HCT116 (cell line): ENCODE data around the gene PCDHA2. TPM values are rescaled to one million over a fixed set of nuclear protein-coding genes. Genes with fewer than 3 reads are reported as not detected.

Source experiments
- ATAC-seq: fragments of 200-7000 bp; cut with Tn5 transposase; 2 replicates; pipeline ENCODE4 v1.9.1; 2020; ENCODE audit warnings: mild to moderate bottlenecking, moderate library complexity
- BruUV-seq: library from RNA; stranded (reverse); fragments of 400-500 nt; replicated peaks from 2 replicates; lab custom pipeline; 2021; lab: Mats Ljungman, UMichigan
- CTCF ChIA-PET: fragments of 300-600 bp; sonication (Branson Sonifier 250); formaldehyde crosslinking; loops from one replicate; lab custom pipeline; 2021; ENCODE audit warnings: antibody characterized with exemption; lab: Charles Lee
- POLR2A ChIA-PET: fragments of 300-600, 350-600 bp; sonication (Branson Sonifier 250); formaldehyde crosslinking; loops from one replicate; lab custom pipeline; 2021; ENCODE audit warnings: antibody characterized with exemption; lab: Charles Lee
- RAD21 ChIA-PET, 2 experiments: fragments of 300-600 bp; sonication (Branson Sonifier 250); formaldehyde crosslinking; loops; one replicate each; lab custom pipeline; 2023; ENCODE audit warnings: low total read pairs in 2 of 2; ENCODE audit not compliant: uncharacterized antibody in 2 of 2, unreplicated experiment in 2 of 2, low non-redundant PET in 1 of 2; lab: Charles Lee
- DNase-seq: peaks from one replicate; pipeline ENCODE4 v3.0.0-alpha.2; 2010; ENCODE audit warnings: low read depth, low spot score
- H2AFZ ChIP-seq: fragments of 200-600 bp; shearing (Covaris generic), sonication (generic); 2 replicates; pipeline ENCODE4 v1.6.1; 2017; ENCODE audit warnings: low read depth, mixed run types, mixed read lengths, antibody characterized with exemption, low read length; ENCODE audit not compliant: poor library complexity, severe bottlenecking
- H3K27ac ChIP-seq: 2 replicates; pipeline ENCODE4 v1.5.1; 2012; ENCODE audit warnings: low read depth, low read length
- H3K27me3 ChIP-seq: fragments of 200-600 bp; sonication (generic); 2 replicates; pipeline ENCODE4 v1.6.1; 2016; ENCODE audit warnings: mixed run types, low read length, mixed read lengths; ENCODE audit not compliant: insufficient read depth
- H3K36me3 ChIP-seq, 2 experiments: fragments of 200-500 bp in 1 of 2; fragments of 200-600 bp in 1 of 2; sonication (Bioruptor generic) in 1 of 2; sonication (generic) in 1 of 2; 2 replicates each; pipeline versions ENCODE4 v1.5.1 to v1.6.1; 2014 to 2016; ENCODE audit warnings: low read length in 2 of 2, inconsistent platforms in 1 of 2, mixed read lengths in 1 of 2, mixed run types in 1 of 2; ENCODE audit not compliant: insufficient read depth in 2 of 2, control insufficient read depth in 1 of 2
- H3K4me1 ChIP-seq, 2 experiments: fragments of 200-600 bp in 1 of 2; sonication (generic) in 1 of 2; 2 replicates each; pipeline versions ENCODE4 v1.5.1 to v1.6.1; 2012 to 2017; ENCODE audit warnings: low read length in 2 of 2, inconsistent platforms in 1 of 2, mild to moderate bottlenecking in 1 of 2, mixed read lengths in 1 of 2, mixed run types in 1 of 2, moderate library complexity in 1 of 2; ENCODE audit not compliant: insufficient read depth in 2 of 2, control insufficient read depth in 1 of 2
- H3K4me2 ChIP-seq: fragments of 200-600 bp; sonication (generic); 2 replicates; pipeline ENCODE4 v1.6.1; 2017; ENCODE audit warnings: mixed run types, low read length, mixed read lengths
- H3K4me3 ChIP-seq, 2 experiments: fragments of 200-600 bp in 1 of 2; sonication (generic) in 1 of 2; replicated peaks in 1 of 2; 2 replicates each; pipeline ENCODE4 v1.5.1; 2011 to 2016; ENCODE audit warnings: low read length in 2 of 2, control low read depth in 1 of 2, low read depth in 1 of 2, mild to moderate bottlenecking in 1 of 2, mixed read lengths in 1 of 2, mixed run types in 1 of 2
- H3K79me2 ChIP-seq: fragments of 200-600 bp; sonication (generic); 2 replicates; pipeline ENCODE4 v1.6.1; 2017; ENCODE audit warnings: mild to moderate bottlenecking, mixed run types, low read length, moderate library complexity, mixed read lengths; ENCODE audit not compliant: insufficient read depth
- H3K9ac ChIP-seq: fragments of 200-600 bp; sonication (generic); 2 replicates; pipeline ENCODE4 v1.6.1; 2016; ENCODE audit warnings: low read length, mixed read lengths
- H3K9me2 ChIP-seq: fragments of 200-600 bp; sonication (generic), shearing (Covaris generic); 2 replicates; pipeline ENCODE4 v1.6.1; 2017; ENCODE audit warnings: mixed run types, mild to moderate bottlenecking, moderate library complexity; ENCODE audit not compliant: insufficient read depth
- H3K9me3 ChIP-seq, 2 experiments: fragments of 200-500 bp in 1 of 2; fragments of 200-600 bp in 1 of 2; sonication (Bioruptor generic) in 1 of 2; sonication (generic) in 1 of 2; 2 replicates each; pipeline ENCODE4 v1.6.1; 2014 to 2017; ENCODE audit warnings: low read length in 2 of 2, mixed read lengths in 2 of 2, inconsistent platforms in 1 of 2, low read depth in 1 of 2, mild to moderate bottlenecking in 1 of 2, mixed run types in 1 of 2, moderate library complexity in 1 of 2; ENCODE audit not compliant: control insufficient read depth in 1 of 2, insufficient read depth in 1 of 2
- H4K20me1 ChIP-seq: fragments of 200-600 bp; sonication (generic), shearing (Covaris generic); 2 replicates; pipeline ENCODE4 v1.6.1; 2017; ENCODE audit warnings: mixed run types, mild to moderate bottlenecking, moderate library complexity; ENCODE audit not compliant: insufficient read depth
- ATF3 ChIP-seq: IDR thresholded peaks from 2 replicates; pipeline ENCODE4 v1.6.1; 2012
- CEBPB ChIP-seq: IDR thresholded peaks from 2 replicates; pipeline ENCODE4 v1.6.1; 2012; ENCODE audit warnings: low read depth
- EGR1 ChIP-seq: IDR thresholded peaks from 2 replicates; pipeline ENCODE4 v1.6.1; 2012; ENCODE audit warnings: low read depth
- EZH2 ChIP-seq: fragments of 200-600 bp; sonication (generic); IDR thresholded peaks from 2 replicates; pipeline ENCODE4 v1.6.1; 2017; ENCODE audit warnings: antibody characterized with exemption, mixed run types
- EZH2phosphoT487 ChIP-seq: fragments of 200-600 bp; IDR thresholded peaks from 2 replicates; pipeline ENCODE4 v1.6.1; 2018; ENCODE audit warnings: antibody characterized with exemption, borderline replicate concordance
- JUND ChIP-seq: IDR thresholded peaks from 2 replicates; pipeline ENCODE4 v1.6.1; 2012
- MAX ChIP-seq: IDR thresholded peaks from 2 replicates; pipeline ENCODE4 v1.6.1; 2012
- POLR2A ChIP-seq: IDR thresholded peaks from 2 replicates; pipeline ENCODE4 v1.7.0; 2011; ENCODE audit warnings: borderline replicate concordance; ENCODE audit not compliant: insufficient read depth, insufficient read length; ENCODE audit errors: extremely low read depth
- REST ChIP-seq: IDR thresholded peaks from 2 replicates; pipeline ENCODE4 v1.6.1; 2012; ENCODE audit warnings: low read depth
- SIN3A ChIP-seq: IDR thresholded peaks from 2 replicates; pipeline ENCODE4 v1.6.1; 2012; ENCODE audit warnings: low read depth
- intact Hi-C: fragments of 100-400 bp; cut with micrococcal nuclease; formaldehyde crosslinking; loops from 2 replicates; pipeline ENCODE4 v1.10.0; 2022
- total RNA-seq: library from RNA; stranded (reverse); gene quantifications from one replicate; pipeline ENCODE4 v1.2.1, GENCODE V29; 2021; ENCODE audit not compliant: unreplicated experiment

PCDHA2 gene
- total RNA-seq, 1 experiment from 2014 or later: not detected

- DNase-seq: no peak
- Histone ChIP-seq H3K36me3 (no peaks in the 10 kb centered on the region), H3K4me3 (no peak overlapping the region), H3K4me1 (no peaks in the 10 kb centered on the region), H4K20me1 (no peaks in the 10 kb centered on the region), H3K9me3 (no peaks in the 10 kb centered on the region; a peak in 1 of 4 replicates), H3K9me2 (no peaks in the 10 kb centered on the region), H2AFZ (no peak overlapping the region), H3K79me2 (no peaks in the 10 kb centered on the region), H3K27ac (no peak overlapping the region), H3K27me3 (no peaks in the 10 kb centered on the region), H3K9ac (no peak overlapping the region), H3K4me2 (no peak overlapping the region)
- intact Hi-C loops: no loop called here
- BruUV-seq: no TSS peak
- no peak for TF ChIP-seq POLR2A
- TF ChIP-seq EZH2phosphoT487: no peak
- TF ChIP-seq EZH2: no peak
- no peak for TF ChIP-seq EGR1
- no peak for TF ChIP-seq ATF3
- no peak for TF ChIP-seq SIN3A
- no peak for TF ChIP-seq MAX
- TF ChIP-seq REST: no peak
- TF ChIP-seq CEBPB: no peak
- TF ChIP-seq JUND: no peak
- ChIA-PET RAD21 (no interaction called here), CTCF (no interaction called here), POLR2A (no interaction called here)
- no peak for ATAC-seq
Observed at GRCh38 chr5:140835622-140836510, 41.2 kb downstream of the PCDHA2 start.
